Uterus (tissue), 4 donors: ENCODE results near the gene PCYOX1L. TPM values are rescaled to one million over a fixed set of nuclear protein-coding genes. Genes with fewer than 3 reads are reported as not detected.
A peak's percentile ranks its signal among the peaks of the same experiment; 100 is the strongest.
"Not testable (repeated sequence)": the region's sequence is repeated elsewhere in the genome, so short reads cannot be mapped to it uniquely, and the experiment has no call there.

Experiments
- DNase-seq, 2 donors: peaks; one replicate each; pipeline ENCODE4 v3.0.0-alpha.2; 2019 to 2020
- H3K27ac ChIP-seq, 2 donors: fragments of 200-600 bp; sonication (generic); 1 replicate in 1 of 2; 2 replicates in 1 of 2; pipeline ENCODE4 v1.5.1; 2016 to 2018
- H3K27me3 ChIP-seq, 2 donors: fragments of 200-600 bp; sonication (generic); one replicate each; pipeline ENCODE4 v1.5.1; 2018 to 2019; ENCODE audit warnings: control low read depth in 1 of 2
- H3K36me3 ChIP-seq, 2 donors: fragments of 200-600 bp; sonication (generic); one replicate each; pipeline ENCODE4 v1.5.1; 2019; ENCODE audit warnings: control low read depth in 1 of 2
- H3K4me1 ChIP-seq, 2 donors: fragments of 200-600 bp; sonication (generic); one replicate each; pipeline ENCODE4 v1.5.1; 2018 to 2019; ENCODE audit warnings: control low read depth in 1 of 2
- H3K4me3 ChIP-seq, 2 donors: fragments of 200-600 bp; sonication (generic); 1 replicate in 1 of 2; 2 replicates in 1 of 2; pipeline ENCODE4 v1.5.1; 2018 to 2019; ENCODE audit warnings: mild to moderate bottlenecking in 1 of 2
- H3K9me3 ChIP-seq, 2 donors: fragments of 200-600 bp; sonication (generic); one replicate each; pipeline ENCODE4 v1.5.1; 2019; ENCODE audit warnings: control low read depth in 1 of 2
- POLR2A ChIP-seq, 2 donors: fragments of 450-650 bp; IDR thresholded peaks; one replicate each; pipeline ENCODE4 v1.6.1; 2016; ENCODE audit warnings: antibody characterized with exemption in 2 of 2, mild to moderate bottlenecking in 1 of 2, moderate library complexity in 1 of 2
- intact Hi-C: fragments of 100-400 bp; cut with DNase I; formaldehyde crosslinking; loops from one replicate; pipeline ENCODE4 v1.15.1; 2023; ENCODE audit warnings: low total_unique reads
- total RNA-seq, 4 donors: library from RNA; depleted of rRNA in 3 of 4; stranded (reverse); fragments of >200 nt in 3 of 4; gene quantifications; one replicate each; pipeline versions ENCODE4 v1.1.0 to v1.2.4, GENCODE V29; 2014 to 2023
- TF ChIP-seq, protein P1 (sequence below), 4 experiments: fragments of 200-600 bp in 2 of 4; fragments of 450-650 bp in 2 of 4; sonication (generic) in 2 of 4; IDR thresholded peaks; one replicate each; pipeline ENCODE4 v1.5.1; 2016 to 2019; ENCODE audit warnings: antibody characterized with exemption in 4 of 4, mild to moderate bottlenecking in 2 of 4, moderate library complexity in 1 of 4
- donor health status: DM: yes; HTN: yes; CAD: no.

The PCYOX1L gene
- total RNA-seq, 4 donors from 2014 or later: 0.59 to 8.6 (median 5.9) TPM

DNA sequence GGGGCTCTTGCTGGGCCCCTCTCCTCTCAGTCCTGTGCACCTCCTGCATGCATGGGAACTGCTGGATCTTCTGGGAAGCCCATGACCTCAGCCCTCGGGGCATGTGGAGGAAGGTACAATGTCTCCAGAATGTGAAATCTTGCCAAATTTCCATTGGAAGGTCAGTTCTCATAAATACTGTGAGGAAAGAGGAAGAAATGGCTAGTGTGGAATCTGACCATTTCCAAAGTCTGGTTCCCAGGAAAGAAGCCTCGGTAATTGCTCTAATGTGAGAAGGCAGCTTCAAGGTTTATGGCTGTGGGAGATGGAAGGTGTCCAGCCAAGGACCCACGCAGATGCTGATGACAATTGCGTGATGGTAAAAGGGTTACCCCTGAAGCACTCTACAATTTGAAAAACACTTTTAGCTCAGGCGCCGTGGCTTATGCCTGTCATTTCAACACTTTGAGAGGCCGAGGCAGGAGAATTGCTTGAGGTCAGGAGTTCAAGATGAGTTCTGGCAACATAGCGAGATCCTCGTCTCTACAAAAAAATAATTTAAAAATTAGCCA lies 29.3 kb downstream of the PCYOX1L start:
- Histone ChIP-seq H3K36me3 (no peaks in the 10 kb centered on the region), H3K27me3 (no peaks in the 10 kb centered on the region), H3K27ac (peak overlapping the region; percentile 93 to 95), H3K4me3 (no peak overlapping the region), H3K4me1 (peaks cover 23 to 41% of the 10 kb centered on the region in 2 donors), H3K9me3 (no peaks in the 10 kb centered on the region)
- DNase-seq: peak; percentile 65
- intact Hi-C loops: no loop called here
- TF ChIP-seq POLR2A (IDR thresholded peaks at IDR 0.05): no peak
- TF ChIP-seq, protein P1, sequence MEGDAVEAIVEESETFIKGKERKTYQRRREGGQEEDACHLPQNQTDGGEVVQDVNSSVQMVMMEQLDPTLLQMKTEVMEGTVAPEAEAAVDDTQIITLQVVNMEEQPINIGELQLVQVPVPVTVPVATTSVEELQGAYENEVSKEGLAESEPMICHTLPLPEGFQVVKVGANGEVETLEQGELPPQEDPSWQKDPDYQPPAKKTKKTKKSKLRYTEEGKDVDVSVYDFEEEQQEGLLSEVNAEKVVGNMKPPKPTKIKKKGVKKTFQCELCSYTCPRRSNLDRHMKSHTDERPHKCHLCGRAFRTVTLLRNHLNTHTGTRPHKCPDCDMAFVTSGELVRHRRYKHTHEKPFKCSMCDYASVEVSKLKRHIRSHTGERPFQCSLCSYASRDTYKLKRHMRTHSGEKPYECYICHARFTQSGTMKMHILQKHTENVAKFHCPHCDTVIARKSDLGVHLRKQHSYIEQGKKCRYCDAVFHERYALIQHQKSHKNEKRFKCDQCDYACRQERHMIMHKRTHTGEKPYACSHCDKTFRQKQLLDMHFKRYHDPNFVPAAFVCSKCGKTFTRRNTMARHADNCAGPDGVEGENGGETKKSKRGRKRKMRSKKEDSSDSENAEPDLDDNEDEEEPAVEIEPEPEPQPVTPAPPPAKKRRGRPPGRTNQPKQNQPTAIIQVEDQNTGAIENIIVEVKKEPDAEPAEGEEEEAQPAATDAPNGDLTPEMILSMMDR (IDR thresholded peaks at IDR 0.05): no peak

- TF ChIP-seq, protein P1 (IDR thresholded peaks at IDR 0.05): no peak
- peak in 1 of 2 donors; percentile 16 for TF ChIP-seq POLR2A (IDR thresholded peaks at IDR 0.05)
- peak; percentile 80 to 93 for DNase-seq
These were observed 30.1 kb downstream of the PCYOX1L start for GRCh38 chr5:149387982-149388381.

DNA sequence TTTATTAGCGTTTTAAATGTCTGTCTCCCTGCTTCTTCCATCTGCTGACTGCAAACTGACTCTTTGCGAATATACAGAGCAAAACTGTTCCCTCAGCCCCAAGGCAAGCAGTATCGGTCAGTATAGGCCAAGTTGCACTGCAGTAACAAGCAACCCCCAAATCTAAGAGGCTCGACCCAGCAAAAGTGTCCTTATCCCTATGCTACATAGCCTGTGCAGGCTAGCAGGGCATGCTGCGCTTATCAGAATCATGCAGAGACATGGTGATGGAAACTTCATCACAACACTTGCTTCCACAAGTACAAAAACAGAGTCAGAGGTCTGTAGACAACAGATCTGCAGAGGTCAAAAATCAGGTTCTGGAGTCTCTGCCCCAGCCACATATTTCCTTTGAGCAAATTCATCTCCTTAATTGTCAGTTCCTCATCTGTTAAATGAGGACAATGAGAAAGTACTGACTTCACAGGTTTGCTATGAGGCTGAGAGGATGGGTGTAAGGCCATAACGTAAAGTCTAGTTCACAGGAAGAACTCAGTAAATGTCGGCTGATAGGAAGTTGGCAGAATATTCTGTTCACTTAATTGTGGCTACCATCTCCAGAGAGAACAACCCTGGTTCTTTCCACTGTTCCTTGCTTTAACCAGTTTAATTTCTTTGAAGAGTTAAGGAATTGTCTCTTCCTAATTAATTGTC lies 30.8 kb downstream of the PCYOX1L start:
- TF ChIP-seq, protein P1 (IDR thresholded peaks at IDR 0.05): no peak
- H3K27me3 ChIP-seq: no peaks in the 10 kb centered on the region
- H3K4me1 ChIP-seq: peaks cover 19 to 33% of the 10 kb centered on the region in 2 donors
- intact Hi-C loops: no loop called here
- H3K9me3 ChIP-seq: no peaks in the 10 kb centered on the region
- no peaks in the 10 kb centered on the region for H3K36me3 ChIP-seq
- peak overlapping the region; percentile 93 to 95 for H3K27ac ChIP-seq
- DNase-seq: no peak
- H3K4me3 ChIP-seq: no peak overlapping the region

More at GRCh38 chr5:149387982-149388381, 30.1 kb downstream of the PCYOX1L start:
- intact Hi-C loops: no loop called here
- H3K27me3 ChIP-seq: no peaks in the 10 kb centered on the region
- H3K4me1 ChIP-seq: peaks cover 23 to 33% of the 10 kb centered on the region in 2 donors
- H3K9me3 ChIP-seq: no peaks in the 10 kb centered on the region
- no peaks in the 10 kb centered on the region for H3K36me3 ChIP-seq
- no peak overlapping the region for H3K4me3 ChIP-seq
- H3K27ac ChIP-seq: peak overlapping the region; percentile 93 to 95

DNA sequence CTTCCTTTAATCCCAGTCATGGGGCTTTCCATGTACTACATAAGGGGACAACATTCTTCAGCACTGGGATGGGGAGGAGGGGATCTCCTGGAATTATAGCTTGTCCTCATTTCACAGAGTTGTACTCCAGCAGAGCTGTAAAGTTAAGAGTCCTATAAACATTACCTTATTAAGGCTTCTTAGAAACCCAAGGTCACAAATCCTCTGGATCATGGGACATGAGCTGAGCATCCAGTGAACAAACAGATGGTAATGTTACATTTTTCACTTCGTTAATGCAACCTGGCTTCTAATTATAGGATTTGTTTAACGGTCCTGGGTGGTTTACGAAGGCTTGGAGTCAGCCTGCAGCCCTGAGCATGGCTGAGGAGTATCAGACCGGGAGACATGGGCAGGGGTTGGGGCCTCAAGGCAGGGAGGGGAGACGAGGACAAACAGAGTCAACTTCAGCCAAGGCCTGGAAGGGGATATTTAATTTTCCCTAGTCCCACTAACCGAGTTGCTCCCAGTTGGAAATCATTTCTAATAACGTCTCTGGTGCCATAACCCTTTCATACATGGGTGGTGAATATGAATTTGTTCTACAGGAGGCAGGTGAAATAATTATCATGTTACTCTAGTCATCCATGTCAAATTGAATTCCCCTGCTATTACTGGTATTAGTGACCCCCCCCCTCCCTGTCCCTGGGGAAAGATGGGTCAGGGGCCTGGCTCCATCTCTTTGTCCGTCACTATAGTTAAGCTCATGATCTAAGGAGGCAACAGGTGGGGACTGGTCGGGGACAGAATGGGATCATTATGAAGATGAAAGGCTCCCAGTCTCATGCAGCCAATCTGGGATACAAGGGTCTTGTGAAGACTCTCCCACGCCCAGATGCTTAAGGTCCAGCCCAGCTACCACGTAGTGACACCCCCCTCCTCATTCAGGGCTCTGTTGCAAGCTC lies 32.0 kb downstream of the PCYOX1L start:
- H3K4me1 ChIP-seq: peaks cover 19 to 33% of the 10 kb centered on the region in 2 donors
- DNase-seq: no peak
- no peaks in the 10 kb centered on the region for H3K9me3 ChIP-seq
- intact Hi-C loops: no loop called here
- TF ChIP-seq POLR2A (IDR thresholded peaks at IDR 0.05): no peak
- TF ChIP-seq, protein P1 (IDR thresholded peaks at IDR 0.05): no peak
- H3K27ac ChIP-seq: peak overlapping the region; percentile 93 to 95
- no peak overlapping the region for H3K4me3 ChIP-seq
- no peaks in the 10 kb centered on the region for H3K27me3 ChIP-seq
- no peaks in the 10 kb centered on the region for H3K36me3 ChIP-seq

- H3K4me1 ChIP-seq: peaks cover 19 to 23% of the 10 kb centered on the region in 2 donors
These were observed 33.2 kb downstream of the PCYOX1L start for GRCh38 chr5:149391076-149391475.

More at GRCh38 chr5:149391076-149391475, 33.2 kb downstream of the PCYOX1L start:
- DNase-seq, H3K9me3 ChIP-seq, H3K4me3 ChIP-seq, H3K27me3 ChIP-seq, intact Hi-C loops, H3K36me3 ChIP-seq: not testable (repeated sequence)
- H3K27ac ChIP-seq: peak overlapping the region; percentile 93 to 95
